Kidney (tissue), 14 donors: ENCODE measurements around the gene ZBTB42. TPM values are rescaled to one million over a fixed set of nuclear protein-coding genes. Genes with fewer than 3 reads are reported as not detected.

Experiments
- DNase-seq, 5 donors: peaks; one replicate each; pipeline ENCODE4 v3.0.0-alpha.2; 2013 to 2020
- FAIRE-seq: peaks from 2 replicates; lab custom pipeline; 2012; peaks lifted over from hg19 to GRCh38; lab: Jason Lieb, UNC
- H3K27ac ChIP-seq, 2 donors: one replicate each; pipeline ENCODE4 v1.7.0; 2013; ENCODE audit warnings: low read depth in 2 of 2, low read length in 2 of 2, inconsistent platforms in 1 of 2
- H3K27me3 ChIP-seq: one replicate; pipeline ENCODE4 v1.7.1; 2013; ENCODE audit warnings: low read length, inconsistent platforms; ENCODE audit not compliant: control insufficient read depth, insufficient read depth
- H3K36me3 ChIP-seq, 3 donors: one replicate each; pipeline versions ENCODE4 v1.7.0 to v1.7.1; 2013; ENCODE audit warnings: low read length in 3 of 3, control low read depth in 1 of 3, inconsistent platforms in 1 of 3; ENCODE audit not compliant: insufficient read depth in 3 of 3, control insufficient read depth in 2 of 3
- H3K4me1 ChIP-seq, 3 donors: one replicate each; pipeline versions ENCODE4 v1.7.0 to v1.7.1; 2013; ENCODE audit warnings: low read length in 3 of 3, inconsistent platforms in 1 of 3, low read depth in 1 of 3; ENCODE audit not compliant: control insufficient read depth in 2 of 3, insufficient read depth in 2 of 3
- H3K4me3 ChIP-seq, 3 donors: one replicate each; pipeline versions ENCODE4 v1.7.0 to v1.8.1; 2013; ENCODE audit warnings: low read length in 3 of 3, control low read depth in 1 of 3, inconsistent platforms in 1 of 3
- H3K9ac ChIP-seq, 3 donors: one replicate each; pipeline versions ENCODE4 v1.7.0 to v1.7.1; 2013; ENCODE audit warnings: low read length in 3 of 3, control low read depth in 1 of 3, inconsistent platforms in 1 of 3
- H3K9me3 ChIP-seq, 3 donors: one replicate each; pipeline versions ENCODE4 v1.7.0 to v1.7.1; 2013; ENCODE audit warnings: low read length in 3 of 3, control low read depth in 1 of 3, inconsistent platforms in 1 of 3; ENCODE audit not compliant: control insufficient read depth in 2 of 3, insufficient read depth in 1 of 3
- CTCF ChIP-seq: IDR thresholded peaks from 3 replicates; pipeline ENCODE4 v1.5.1; 2012; ENCODE audit warnings: mild to moderate bottlenecking, moderate library complexity, borderline replicate concordance; ENCODE audit not compliant: insufficient read depth; ENCODE audit errors: extremely low read depth
- intact Hi-C: fragments of 100-400 bp; cut with DNase I; formaldehyde crosslinking; loops from one replicate; pipeline ENCODE4 v1.11.1; 2022
- polyA plus RNA-seq: library from polyadenylated mRNA; stranded (reverse); fragments of 350-450 nt; fragmentation: Illumina TruSeq; extraction: RNeasy Lipid Tissue Mini Kit (QIAGEN cat#74804); gene quantifications from one replicate; pipeline ENCODE4 v1.2.3, GENCODE V29; 2014; ENCODE audit warnings: low read depth, low replicate concordance; ENCODE audit not compliant: insufficient read depth
- total RNA-seq: library from RNA; stranded (reverse); fragmentation: NEBNext Ultra II Directional; extraction: Animal tissue kit (Norgen Biotek cat#: 25700); gene quantifications from one replicate; pipeline ENCODE4 v1.2.1, GENCODE V29; 2021
- donor health status: control.
- donor health status: control.
- donor health status: control.
- donor health status: control.
- donor health status: control.
- donor health status: DM: yes; HTN: yes; CAD: no.
- donor health status: Normal renal cell carcinoma (clear cell type).

The ZBTB42 gene
- total and polyA plus RNA-seq, 2 donors from 2014 or later: 3.9 to 10.0 TPM

GRCh38 chr14:104797115-104798044 lies 3.5 kb upstream of the ZBTB42 start:
- H3K27ac ChIP-seq: peak overlapping the region; percentile 7 to 91
- H3K9me3 ChIP-seq: no peaks in the 10 kb centered on the region
- H3K36me3 ChIP-seq: no peaks in the 10 kb centered on the region
- H3K4me3 ChIP-seq: no peak overlapping the region
- H3K27me3 ChIP-seq: no peaks in the 10 kb centered on the region
- DNase-seq (peak in 2 of 5 donors; percentile 48 to 64), FAIRE-seq (no peak)
- no peak for TF ChIP-seq CTCF
- peaks cover 0 to 38% (median 14%) of the 10 kb centered on the region in 3 donors for H3K4me1 ChIP-seq
- H3K9ac ChIP-seq: no peak overlapping the region
- intact Hi-C loops: no loop called here

- no peak for DNase-seq
- no peaks in the 10 kb centered on the region for H3K36me3 ChIP-seq
- peak overlapping the region; percentile 33 to 94 for H3K27ac ChIP-seq
- H3K27me3 ChIP-seq: no peaks in the 10 kb centered on the region
- intact Hi-C loops: no loop called here
- H3K9me3 ChIP-seq: no peaks in the 10 kb centered on the region
- no peak for TF ChIP-seq CTCF
- no peak overlapping the region for H3K9ac ChIP-seq
- no peak for FAIRE-seq
- H3K4me1 ChIP-seq: peaks cover 0 to 28% (median 11%) of the 10 kb centered on the region in 3 donors
- H3K4me3 ChIP-seq: no peak overlapping the region
These were observed 2.3 kb upstream of the ZBTB42 start for GRCh38 chr14:104798300-104799243.

- H3K9me3 ChIP-seq: no peaks in the 10 kb centered on the region
- peak overlapping the region in 2 of 3 donors; percentile 11 to 90 for H3K9ac ChIP-seq
- H3K27me3 ChIP-seq: no peaks in the 10 kb centered on the region
- peak overlapping the region; percentile 89 to 94 for H3K27ac ChIP-seq
- no peaks in the 10 kb centered on the region for H3K36me3 ChIP-seq
- intact Hi-C loops: no loop called here
- H3K4me1 ChIP-seq: peaks cover 0 to 20% (median 11%) of the 10 kb centered on the region in 3 donors
- TF ChIP-seq CTCF: peak; percentile 0
- FAIRE-seq (no peak), DNase-seq (peak in 3 of 5 donors; percentile 70 to 86 (median 74))
- H3K4me3 ChIP-seq: peak overlapping the region in 1 of 3 donors; percentile 56
These were observed 1.5 kb upstream of the ZBTB42 start for GRCh38 chr14:104799244-104800014.
